ENCODE data around the gene UBASH3B.

The UBASH3B gene

DNA sequence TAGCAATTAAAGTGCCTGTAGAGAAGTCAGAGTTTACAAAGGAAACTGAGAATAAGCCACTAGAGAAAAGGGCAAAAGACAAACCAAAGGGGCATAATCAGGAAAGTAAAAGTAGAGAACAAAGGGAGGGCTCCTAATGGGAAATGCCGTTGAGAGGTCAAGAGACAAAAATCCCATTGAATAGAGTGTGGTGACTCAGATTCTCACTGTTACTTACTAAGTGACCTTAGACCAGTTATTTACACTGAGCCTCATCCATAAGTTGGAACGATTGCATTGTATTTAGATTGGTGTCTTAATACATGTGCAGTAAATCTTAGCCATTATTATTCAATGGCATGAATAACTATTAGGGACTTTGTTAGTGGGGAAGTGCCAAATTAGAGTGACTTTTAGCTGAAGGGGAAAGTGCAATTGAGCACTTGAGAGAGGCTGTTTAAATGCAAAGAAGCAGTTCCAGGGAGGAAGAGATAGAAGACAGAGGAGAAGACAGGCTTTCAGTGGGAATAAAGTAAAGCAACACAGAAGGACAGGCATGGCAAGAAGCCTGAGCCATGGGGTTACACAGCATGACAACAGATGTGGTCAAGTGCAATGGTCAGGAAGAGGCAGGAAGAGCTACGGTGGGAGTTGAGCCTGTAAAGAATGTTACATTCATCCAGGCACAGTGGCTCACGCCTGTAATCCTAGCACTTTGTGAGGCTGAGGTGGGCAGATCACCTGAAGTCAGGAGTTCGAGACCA lies 82.6 kb downstream of the UBASH3B start:
- no peak for FAIRE-seq

GRCh38 chr11:122741613-122742300 lies 86.2 kb downstream of the UBASH3B start:
- no peak for FAIRE-seq

GRCh38 chr11:122742301-122743018 lies 86.9 kb downstream of the UBASH3B start:
- no peak for FAIRE-seq

DNA sequence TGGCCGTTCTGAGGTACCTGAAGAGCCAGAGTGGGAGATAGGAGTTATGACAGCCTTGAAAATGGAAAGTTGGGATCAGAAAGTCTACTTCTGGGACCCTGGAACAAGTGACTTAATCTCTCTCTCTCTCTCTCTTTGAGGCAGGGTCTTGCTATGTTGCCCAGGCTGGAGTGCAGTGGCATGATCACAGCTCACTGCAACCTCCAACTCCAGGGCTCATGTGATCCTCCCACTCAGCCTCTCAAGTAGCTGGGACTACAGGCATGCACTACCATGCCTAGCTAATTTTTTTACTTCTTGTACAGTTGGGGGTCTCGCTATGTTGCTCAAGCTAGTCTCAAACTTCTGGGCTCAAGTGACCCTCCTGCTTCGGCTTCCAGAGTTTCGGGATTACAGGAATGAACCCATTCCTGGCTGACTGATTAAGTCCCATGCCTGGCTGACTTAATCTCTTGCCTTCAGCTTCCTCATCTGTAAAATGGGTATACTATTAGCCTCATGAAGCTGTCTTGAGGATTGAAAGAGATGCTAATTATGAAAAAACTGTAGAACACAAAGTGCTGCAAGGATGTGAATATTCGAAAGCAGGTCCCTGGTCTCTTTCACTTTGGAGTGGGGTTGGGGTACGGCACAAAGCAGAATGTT lies 87.7 kb downstream of the UBASH3B start:
- no peak for FAIRE-seq

DNA sequence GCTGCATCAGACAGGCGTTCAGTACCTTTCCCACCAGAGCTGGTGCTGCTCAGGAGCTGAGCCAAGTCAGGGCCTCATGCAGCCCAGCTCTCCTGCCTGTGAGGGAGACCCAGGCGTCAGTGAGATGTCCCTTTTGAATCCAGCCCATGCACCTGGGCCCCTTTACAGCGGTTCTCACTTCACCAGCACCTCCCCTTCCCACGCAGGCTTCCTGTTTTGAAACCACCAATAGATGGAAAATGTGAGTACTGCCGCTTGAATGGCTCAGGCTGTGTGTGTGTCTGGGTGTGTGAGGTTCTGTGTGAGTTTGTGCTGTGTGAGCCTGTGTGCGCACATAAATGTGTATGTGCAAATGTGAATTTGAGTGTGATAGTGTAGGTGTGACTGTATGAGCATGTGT lies 88.4 kb downstream of the UBASH3B start:
- FAIRE-seq = no peak

DNA sequence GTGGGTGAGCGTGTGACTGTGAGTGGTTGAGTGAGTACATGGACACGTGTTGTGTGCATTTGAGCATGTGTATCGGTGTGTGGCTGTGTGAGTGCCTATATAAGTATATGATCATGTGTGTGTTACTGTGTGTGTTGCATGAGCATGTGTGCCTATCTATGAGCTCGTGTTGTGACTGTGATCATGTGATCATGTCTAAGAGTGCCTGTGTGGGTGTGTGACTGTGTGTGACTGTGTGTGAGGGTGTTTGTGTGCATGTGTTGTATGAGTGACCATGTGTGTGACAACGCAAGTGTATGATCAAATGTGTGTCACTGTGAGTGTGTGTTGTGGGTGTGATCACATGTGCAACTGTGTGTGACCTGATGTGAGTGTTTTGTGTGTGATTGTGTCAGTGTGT lies 88.8 kb downstream of the UBASH3B start:
- no peak for FAIRE-seq

- no peak for FAIRE-seq
These were observed 89.6 kb downstream of the UBASH3B start for GRCh38 chr11:122745111-122745510.

- no peak for FAIRE-seq
These were observed 90.5 kb downstream of the UBASH3B start for GRCh38 chr11:122746050-122746478.

DNA sequence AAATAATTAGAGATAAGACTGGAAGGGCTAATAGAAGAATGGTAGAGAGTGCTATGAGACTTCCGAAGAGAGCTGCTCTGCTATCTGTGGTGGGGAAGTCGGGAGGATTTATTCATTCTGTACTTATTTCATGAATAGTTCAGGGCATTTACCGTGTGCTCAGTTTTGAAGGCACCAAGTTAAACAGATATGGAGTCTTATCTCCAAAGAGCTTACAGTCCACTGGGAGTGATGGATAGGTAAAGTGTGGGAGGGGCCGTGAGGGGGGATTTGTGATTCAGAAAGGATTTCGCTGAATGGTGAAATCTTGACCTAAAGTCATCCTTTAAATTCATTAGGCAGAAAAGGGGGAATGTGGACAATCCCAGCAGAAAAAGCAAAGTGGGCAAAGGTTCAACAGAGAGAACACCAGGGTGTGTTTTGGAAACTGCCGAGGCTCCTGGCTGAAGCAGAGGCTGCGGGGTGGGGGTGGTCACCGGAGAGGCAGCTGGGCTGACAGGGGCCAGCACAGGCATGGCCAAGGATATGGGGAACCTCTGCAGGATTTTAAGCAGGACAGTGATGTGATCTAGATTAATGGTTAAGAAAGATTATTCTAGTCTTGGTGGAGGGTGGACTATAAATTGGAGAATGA lies 91.2 kb downstream of the UBASH3B start:
- no peak for FAIRE-seq

- FAIRE-seq = no peak
These were observed 91.8 kb downstream of the UBASH3B start for GRCh38 chr11:122747351-122747781.

DNA sequence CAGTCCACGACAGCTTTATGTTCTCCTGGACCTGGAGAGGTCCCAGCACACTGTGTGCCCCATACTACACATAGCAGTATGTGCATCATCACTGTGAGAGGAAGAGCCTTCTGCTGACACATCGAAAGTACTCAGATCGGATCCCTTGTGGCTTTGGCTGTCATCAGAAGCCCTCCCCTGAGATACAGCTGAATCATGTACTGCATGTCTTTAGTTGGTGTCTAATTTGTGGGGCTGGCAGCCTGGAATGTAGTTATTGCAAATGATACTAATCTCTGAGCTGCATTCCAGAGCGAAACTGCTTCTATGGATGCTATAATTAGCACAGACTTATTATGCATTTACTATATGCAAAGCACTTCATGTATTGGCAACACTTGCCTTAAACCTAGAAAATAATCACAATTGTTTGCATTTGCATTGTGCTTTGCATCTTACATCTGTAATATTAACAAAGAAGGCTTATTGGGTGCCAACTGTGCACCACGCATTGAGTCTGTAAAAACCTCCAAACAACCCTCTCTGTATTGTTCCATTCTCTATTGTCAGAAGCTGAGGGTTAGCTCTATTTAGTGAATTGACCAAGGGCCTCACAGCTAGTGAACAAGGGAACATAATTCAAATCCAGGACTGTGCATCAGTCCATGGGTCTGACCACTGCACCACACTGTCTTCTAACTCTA lies 93.6 kb downstream of the UBASH3B start:
- FAIRE-seq = no peak

DNA sequence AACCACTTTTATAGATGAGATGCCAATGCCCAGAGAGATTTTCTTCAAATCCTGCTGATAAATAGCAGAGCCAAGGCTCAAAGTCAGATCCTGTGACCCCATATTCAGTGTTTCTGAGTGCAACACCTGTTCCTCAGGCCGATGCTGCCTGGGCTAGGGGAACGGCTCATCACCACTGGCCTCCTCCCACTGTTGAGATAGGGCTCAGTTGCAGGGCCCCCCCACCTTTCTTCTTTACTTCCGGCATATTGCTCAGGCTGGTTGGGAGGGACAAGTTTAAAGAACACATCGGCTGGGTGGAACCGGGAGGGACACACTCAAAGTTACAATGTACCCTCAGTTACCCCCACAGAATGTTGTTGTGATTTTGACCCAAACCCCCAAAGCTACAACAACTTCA lies 94.5 kb downstream of the UBASH3B start:
- no peak for FAIRE-seq

- no peak for FAIRE-seq
These were observed 96.0 kb downstream of the UBASH3B start for GRCh38 chr11:122751292-122752070.

- FAIRE-seq = no peak
These were observed 98.5 kb downstream of the UBASH3B start for GRCh38 chr11:122754028-122754427.

DNA sequence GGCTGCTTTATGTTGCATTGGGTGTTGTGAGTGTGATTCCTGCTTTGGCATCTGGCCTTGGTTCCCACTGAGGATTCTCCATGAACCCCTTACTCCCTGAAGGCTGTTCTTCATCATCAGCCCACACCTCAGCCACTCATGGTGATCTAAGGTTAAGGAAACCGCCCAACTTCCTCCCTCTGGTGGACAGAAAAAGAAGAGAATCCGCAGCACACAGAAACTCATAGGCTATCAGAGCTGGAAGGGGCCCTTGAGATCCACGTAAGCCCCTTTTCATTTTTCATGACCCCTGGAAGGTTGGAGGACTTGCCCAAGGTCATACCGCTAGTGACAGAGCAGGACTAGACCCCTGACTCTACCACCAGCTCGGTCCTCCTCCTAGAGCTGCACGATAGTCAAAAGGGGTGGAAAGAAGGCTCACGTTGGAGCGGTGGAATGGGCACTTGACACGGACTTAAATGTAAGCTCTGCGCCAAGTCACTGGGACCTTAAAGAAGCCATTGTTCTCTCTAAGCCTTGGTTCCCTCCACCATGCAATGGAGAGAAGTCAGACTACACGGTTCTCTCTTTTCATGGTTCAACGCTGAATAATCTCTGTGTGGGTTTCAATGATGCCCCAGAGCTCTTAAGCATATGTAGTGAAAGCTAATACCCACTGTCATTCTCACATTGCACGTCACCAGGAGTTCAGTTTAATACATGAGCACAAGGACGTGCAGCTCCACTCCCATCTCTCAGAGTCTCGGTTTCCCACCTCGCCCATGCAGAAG lies 99.2 kb downstream of the UBASH3B start:
- no peak for FAIRE-seq

DNA sequence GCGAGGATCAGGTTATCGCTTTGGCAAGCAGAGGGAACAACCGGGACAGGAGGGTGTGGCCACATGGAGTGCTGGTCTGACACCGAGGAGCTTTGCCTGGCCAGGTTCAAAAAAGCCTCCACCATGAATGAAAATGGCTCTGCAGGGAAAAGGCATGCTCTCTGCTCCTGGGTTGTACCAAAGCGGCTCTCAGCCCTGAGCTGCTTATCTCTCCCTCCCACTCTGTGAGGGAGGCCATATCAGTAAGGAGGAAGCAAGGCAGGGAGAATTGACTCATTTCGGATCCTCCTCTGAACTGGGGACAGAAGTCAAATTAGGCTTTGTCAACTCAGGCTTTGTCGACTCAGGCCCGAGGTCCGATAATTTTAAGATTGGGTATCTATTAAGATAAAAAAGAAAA lies 99.9 kb downstream of the UBASH3B start:
- no peak for FAIRE-seq

- no peak for FAIRE-seq
These were observed 100.4 kb downstream of the UBASH3B start for GRCh38 chr11:122755941-122756340.

GRCh38 chr11:122756417-122756816 lies 100.9 kb downstream of the UBASH3B start:
- FAIRE-seq = no peak

DNA sequence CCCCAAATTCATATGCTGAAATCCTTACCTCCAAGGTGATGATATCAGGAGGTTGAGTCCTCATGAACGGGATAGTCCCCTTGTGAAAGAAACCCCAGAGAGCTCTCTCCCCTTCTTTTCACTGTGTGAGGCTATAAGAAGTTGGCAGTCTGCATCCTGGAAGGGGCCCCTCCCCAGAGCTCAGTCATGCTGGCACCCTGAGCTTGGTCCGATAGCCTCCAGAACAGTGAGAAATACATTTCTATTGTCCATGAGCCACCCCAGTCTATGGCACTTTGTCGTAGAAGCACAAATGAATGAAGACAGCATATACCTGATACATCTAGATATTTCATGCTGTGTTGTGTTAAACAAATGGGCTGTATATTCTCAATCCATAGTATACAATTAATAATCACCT lies 101.7 kb downstream of the UBASH3B start:
- FAIRE-seq = no peak

DNA sequence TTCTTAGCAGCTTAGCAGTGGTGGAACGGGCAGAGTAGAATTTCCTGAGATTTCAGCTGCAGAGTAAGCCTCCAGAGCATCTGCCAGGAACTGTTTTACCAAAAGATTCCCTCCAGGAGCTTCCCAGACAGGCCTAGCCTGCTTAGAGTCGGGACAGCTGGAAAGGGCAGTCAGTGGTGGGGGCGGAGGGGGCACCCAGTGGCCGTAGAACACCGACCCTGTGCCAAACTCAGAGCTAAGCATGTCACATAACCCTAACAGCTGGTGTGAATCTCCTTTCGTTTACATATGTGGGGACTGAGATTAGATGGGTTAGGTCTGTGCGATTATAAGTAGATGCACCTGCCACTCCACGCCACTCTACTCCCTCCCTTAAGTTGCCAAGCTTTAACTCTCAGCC lies 102.8 kb downstream of the UBASH3B start:
- no peak for FAIRE-seq

- no peak for FAIRE-seq
These were observed 103.5 kb downstream of the UBASH3B start for GRCh38 chr11:122758974-122759373.

All from islet of Langerhans (tissue), 1 donor.